NCI-H2081 (cell line): Measurements from ENCODE around the gene IRF6.

Source experiments
- DNase-seq, 2 experiments: peaks; one replicate each; lab custom pipeline; 2025; lab: John Stamatoyannopoulos, UW

Gene IRF6

DNA sequence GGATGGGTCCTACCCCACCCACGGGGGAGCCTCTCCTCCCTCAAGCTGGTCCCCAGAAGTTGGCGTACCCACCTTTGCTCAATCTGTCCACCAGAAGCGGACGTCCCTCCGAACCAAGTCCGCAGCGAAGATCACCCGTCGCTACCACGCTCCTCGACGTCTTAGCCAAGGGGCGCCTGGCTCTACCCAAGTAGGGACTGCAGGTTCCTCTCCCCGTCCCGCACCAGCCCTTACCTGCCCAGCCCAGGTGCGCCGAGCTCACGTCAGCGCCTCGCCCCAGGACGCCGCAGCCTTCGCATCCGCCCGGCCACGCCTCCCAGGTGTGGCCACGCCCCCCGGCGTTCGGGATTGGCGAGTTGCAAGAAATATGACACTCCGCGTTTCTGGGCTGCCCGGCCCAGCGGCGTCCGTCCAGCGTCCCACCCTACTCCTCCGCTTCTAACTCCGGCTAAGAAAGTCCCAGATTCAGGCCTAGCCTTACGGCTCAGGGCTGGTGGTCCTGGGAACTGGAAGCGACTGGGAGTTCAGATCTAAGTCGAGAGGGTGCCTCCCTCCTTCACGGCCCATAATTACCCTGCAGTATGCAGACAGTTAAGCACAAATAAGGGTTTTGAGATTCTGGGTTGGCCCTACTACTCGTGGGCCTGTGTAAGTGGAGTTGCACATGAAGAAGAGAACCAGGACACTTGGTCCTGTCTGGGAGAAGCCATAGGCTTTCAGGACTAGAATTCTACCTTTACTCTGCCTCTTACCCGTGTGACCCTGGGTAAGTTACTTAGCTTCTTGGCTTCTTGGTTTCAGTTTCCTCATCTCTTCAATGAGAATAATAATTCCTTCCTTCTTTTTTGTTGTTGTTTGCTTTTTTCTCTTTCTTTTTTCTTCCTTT, at the start of gene IRF6:
IRF6 (minus strand) TSS at position 268 of the 886 bp plus-strand sequence. CDS start 4,729 bp downstream, outside the sequence.
- DNase-seq, result peak; percentile 96

GRCh38 chr1:209855623-209856022, 49.7 kb upstream of the IRF6 start:
- peak in 1 of 2 experiments; percentile 56 for DNase-seq

DNA sequence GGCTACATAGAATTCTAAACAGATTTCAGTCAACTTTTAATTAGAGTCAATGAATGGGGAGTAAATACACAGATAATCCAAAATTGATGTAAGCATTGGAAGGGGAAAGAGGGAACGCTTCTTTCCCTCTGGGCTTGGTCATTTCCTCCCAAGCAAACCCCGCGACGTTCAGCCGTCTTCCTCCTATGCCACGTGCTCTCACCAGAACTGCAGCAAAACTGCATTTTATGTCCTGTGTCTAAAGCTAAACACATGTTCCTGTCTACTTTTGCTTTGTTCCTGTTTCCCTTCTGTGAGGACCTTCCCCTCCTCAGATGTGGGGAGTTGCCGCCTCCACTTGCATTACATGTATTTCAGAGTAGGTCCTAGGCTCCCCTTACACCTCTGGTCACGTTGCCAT, 49.1 kb upstream of the IRF6 start:
- no peak for DNase-seq

- no peak for DNase-seq
These were observed 48.3 kb upstream of the IRF6 start for GRCh38 chr1:209854196-209854595.

DNA sequence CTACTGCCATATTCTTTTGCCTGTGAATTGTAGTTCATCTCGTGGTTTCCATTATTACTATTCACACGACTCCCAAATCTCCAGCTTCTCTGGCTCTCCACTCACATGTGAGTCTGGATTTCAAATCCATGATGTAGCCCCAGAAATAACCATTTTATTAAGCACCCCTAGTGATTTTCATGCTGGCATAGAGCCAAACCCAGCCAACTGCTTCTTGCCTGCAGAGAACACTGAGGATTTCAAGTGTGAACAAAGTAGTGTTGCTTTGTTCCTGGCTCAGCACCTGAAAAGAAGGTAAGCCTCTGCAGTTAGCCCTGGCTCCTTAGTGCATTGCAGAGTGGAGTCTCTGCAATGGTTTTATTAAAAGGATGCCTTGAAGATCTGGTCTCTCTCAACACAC, 47.7 kb upstream of the IRF6 start:
- DNase-seq, result no peak

DNA sequence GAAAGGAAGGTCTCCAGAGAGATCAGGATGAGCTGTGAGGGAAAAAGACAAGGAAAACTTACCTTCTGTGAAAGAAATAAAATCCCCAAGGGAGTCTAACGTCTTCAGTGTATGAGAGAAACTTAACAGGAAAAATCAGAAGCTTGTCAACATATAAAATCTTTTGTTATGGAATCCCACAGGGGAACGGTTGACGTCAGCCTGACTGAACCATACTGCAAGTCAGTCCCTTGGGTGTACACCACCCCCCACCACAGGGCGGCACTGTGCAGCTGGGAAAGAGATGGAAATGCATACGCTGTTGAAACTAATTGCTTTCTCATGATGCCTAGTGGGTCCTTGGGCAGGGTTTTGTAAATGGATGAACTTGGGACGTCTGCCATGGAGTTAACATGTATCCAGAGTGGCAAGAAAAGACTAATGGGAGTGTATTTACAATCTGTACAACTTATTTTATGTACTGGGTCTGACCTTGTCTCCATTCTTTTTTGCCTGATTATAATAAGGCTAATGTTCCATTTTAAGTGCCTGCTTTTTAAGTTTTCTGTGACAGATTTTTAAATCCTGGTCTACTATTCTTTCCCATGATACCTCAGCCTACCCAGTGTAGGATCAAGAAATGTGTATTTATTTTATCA, 44.5 kb upstream of the IRF6 start:
- peak; percentile 80 to 84 for DNase-seq

DNA sequence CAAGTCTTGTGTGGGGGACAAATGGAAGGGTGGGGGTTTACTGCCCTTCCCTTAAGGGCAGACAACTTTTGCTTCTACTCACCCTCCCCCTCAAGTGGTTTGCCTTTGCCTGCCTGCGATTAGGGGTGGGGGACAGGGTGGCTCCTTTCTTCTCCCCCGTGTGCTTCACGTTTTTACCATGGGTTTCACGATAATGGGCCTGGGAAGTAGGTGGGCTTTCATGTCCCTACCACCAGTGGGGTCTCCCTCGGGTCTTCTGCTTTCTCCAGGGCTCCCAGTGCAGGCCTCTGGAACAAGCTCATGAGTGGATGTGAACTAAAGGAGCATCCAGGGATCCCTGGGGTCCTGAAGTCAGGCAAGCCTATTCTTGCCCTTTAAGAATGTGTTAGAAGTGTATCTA, 43.4 kb upstream of the IRF6 start:
- DNase-seq, result no peak

DNA sequence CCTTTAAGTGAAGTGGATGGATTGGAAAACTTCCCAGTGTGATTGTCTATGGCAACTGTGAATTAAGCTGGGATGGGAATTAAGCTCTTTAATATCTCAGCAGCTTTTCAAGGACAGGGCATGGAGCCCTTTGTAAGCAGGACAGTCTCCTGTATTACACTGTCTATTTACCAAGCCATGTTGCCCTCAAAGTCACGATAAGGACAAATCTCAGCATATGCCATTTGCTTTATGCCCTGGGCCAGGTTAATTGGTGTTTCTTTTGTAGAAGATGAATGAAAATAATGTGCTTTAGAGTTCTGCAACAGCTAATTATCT, 39.4 kb upstream of the IRF6 start:
- DNase-seq, result peak; percentile 69 to 87

GRCh38 chr1:209844695-209845407, 38.9 kb upstream of the IRF6 start:
- DNase-seq, result no peak

- DNase-seq, result no peak
These were observed 34.7 kb upstream of the IRF6 start for GRCh38 chr1:209840611-209841010.

- DNase-seq, result no peak
These were observed 34.1 kb upstream of the IRF6 start for GRCh38 chr1:209839875-209840546.

DNA sequence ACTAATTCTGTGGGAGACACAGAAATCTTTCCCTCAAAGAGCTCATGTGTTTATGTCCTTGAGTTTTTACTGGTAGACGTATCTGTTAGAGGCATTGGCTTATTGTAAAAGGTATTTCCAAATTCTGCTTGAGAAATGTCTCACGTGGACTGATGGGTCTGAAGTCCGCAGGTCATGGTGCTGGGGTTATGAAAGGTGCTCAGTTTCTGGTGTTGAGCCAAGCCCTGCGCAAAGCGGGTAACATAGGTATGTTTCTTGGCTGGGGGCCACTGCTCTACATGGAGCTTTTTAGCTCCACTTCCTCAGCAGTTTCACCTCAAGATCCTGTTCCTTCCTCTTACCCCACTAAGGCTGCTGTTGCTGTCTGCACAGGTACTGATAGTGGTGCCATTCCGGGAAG, 32.6 kb upstream of the IRF6 start:
- DNase-seq, result no peak

DNA sequence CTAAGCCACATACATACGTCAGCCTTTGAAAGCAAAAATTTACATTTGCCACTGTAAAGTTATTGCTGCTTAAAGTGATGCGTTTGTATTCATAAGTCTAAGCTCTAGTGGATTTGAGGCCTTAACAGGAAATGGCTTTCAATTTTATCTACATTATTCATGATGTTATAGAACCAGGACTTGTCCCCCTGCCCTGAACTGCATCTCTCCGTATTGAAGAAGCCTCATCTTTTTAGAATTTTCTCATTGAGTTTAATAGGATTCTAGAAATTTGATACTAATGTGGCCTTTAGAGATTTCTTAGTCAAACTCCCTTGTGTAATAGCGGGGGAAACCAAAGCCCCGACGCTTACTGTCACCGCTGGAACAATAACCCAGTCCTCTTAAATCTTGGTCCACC, 31.7 kb upstream of the IRF6 start:
- no peak for DNase-seq

- DNase-seq, result no peak
These were observed 29.9 kb upstream of the IRF6 start for GRCh38 chr1:209835782-209836298.

DNA sequence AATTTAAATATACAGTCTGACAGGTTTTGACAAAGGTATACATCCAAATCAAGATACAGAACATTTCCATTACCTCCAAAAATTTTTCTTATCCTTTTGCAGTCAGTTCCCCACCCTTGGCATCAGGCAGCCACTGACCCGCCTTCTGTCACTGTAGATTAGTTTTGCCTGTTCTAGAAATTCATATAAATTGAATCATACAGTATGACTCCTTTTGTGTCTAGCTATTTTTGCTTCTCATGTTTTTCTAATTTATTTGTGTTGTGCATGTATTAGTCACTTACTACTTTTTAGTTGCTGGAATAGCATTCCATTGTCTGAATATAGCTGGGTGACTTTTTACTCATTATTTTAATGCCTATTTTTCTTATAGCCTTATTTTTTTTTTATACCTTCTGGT, 25.7 kb upstream of the IRF6 start:
- no peak for DNase-seq

DNA sequence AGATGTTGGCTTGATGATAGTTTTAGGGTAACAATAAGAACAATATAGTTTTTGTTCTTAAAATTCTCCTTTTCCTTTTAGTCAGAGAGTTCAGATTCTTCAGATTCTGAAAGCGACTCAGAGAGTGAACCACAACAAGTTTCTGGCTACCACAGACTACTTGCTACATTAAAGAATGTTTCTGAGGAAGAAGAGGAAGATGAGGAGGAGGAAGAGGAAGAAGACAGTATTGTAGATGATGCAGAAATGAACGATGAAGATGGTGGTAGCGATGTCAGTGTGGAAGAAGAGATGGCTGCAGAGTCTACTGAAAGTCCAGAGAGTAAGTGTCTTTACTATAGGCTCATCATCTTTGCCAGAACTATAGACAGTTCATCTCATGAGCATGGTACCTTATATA, 24.8 kb upstream of the IRF6 start:
- no peak for DNase-seq

DNA sequence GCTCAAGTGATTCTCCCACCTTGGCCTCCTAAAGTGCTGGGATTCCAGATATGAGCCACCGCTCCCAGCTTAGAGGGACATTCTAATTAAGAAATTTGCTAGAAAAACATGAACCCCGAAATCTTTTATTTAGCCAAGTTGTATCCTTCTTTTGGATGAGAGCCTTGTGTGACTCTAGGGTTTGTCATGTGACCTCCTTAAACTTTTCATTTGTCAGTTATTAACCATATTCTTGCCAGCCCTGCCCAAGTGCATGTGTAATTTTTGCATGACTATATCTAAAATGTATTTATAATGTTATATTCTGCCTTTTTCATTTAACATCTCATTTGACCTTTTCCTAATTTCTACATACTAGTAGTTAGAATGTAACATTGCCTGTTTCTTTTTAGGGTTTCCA, 23.8 kb upstream of the IRF6 start:
- DNase-seq, result no peak

DNA sequence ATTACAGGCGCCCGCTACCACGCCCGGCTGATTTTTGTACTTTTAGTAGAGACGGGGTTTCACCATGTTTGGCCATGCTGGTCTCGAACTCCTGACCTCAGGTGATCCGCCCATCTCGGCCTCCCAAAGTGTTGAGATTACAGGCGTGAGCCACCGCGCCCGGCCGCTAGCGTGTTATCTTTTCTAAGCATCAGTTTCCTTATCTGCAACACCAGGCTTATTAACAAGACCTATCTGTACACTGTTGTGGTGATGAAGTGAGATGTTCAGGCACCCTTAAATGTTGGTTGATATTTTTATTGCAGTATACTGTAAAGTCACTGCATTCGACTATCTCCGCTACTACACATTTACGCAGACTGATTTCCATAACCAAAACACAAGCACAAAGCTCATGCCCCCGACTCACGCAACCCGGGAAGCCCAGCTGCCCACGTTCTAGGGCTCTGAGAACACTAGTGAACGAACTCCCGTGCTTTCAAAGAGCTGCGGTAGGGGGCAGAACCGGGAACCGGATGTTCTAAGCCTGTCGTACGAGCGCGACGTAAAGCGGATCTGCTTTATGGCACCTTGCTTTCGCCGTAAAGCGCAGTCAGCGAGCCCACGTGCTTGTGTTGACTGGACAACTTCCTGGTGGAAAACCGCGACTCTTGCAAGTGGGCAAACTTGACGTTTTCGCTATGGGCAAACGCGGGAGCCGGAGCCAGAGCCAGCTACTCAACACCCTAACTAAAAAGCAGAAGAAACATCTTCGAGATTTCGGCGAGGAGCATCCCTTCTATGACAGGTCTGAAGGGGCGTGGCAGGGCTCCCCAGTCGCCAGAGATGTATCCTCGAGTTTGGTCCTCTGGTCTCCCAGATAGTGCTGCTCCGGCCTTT, 21.7 kb upstream of the IRF6 start, which contains the start of gene UTP25:
UTP25 (plus strand) TSS at position 589 of the 879 bp plus-strand sequence; CDS start at position 681, 92 bp downstream.
- peak; percentile 98 to 99 for DNase-seq

- no peak for DNase-seq
These were observed 19.9 kb upstream of the IRF6 start for GRCh38 chr1:209825591-209826434.
